Brain pericyte (primary cell): ENCODE data around the gene AKAP13.
"Not testable (repeated sequence)": the region's sequence is repeated elsewhere in the genome, so short reads cannot be mapped to it uniquely, and the experiment has no call there.

Source experiments
- DNase-seq: peaks from one replicate; pipeline ENCODE4 v3.0.0-alpha.2; 2012; ENCODE audit warnings: low read depth, low spot score

AKAP13 gene

GRCh38 chr15:85786781-85787114 lies 406.3 kb downstream of the AKAP13 start:
- DNase-seq: no peak

GRCh38 chr15:85788771-85789495 lies 408.5 kb downstream of the AKAP13 start:
- no peak for DNase-seq

GRCh38 chr15:85789496-85789875 lies 409.1 kb downstream of the AKAP13 start:
- no peak for DNase-seq

DNA sequence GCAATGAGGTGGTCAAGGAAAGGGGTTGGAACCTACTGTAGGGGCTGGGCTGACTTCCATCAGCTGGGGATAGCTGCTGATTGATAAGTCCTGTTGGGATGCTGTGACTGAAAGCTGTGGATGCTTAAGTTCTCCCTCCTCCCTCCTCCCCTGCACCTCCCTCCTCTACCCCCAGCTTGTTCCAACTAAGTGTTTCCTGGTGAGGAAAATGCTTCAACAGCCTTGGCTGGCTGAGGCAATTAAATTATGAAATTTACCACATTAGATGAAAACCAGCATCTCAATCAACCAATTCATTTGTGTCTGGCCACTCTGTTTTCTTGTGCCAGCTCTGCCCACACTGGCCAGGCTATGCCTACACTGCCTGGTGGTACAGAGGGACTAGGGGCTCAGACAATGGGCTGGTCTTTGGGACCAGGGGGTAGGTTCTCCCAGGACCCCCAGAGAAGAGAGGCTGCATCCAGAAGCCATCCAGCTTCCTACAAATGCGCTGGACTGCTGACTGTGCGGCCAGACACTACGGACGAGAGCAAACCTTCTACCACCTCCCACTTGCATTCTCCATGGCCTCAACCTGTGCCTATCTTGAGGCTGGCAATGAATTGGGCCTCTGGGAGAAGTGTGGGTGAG lies 411.8 kb downstream of the AKAP13 start:
- no peak for DNase-seq

- no peak for DNase-seq
These were observed 412.6 kb downstream of the AKAP13 start for GRCh38 chr15:85792912-85793590.

DNA sequence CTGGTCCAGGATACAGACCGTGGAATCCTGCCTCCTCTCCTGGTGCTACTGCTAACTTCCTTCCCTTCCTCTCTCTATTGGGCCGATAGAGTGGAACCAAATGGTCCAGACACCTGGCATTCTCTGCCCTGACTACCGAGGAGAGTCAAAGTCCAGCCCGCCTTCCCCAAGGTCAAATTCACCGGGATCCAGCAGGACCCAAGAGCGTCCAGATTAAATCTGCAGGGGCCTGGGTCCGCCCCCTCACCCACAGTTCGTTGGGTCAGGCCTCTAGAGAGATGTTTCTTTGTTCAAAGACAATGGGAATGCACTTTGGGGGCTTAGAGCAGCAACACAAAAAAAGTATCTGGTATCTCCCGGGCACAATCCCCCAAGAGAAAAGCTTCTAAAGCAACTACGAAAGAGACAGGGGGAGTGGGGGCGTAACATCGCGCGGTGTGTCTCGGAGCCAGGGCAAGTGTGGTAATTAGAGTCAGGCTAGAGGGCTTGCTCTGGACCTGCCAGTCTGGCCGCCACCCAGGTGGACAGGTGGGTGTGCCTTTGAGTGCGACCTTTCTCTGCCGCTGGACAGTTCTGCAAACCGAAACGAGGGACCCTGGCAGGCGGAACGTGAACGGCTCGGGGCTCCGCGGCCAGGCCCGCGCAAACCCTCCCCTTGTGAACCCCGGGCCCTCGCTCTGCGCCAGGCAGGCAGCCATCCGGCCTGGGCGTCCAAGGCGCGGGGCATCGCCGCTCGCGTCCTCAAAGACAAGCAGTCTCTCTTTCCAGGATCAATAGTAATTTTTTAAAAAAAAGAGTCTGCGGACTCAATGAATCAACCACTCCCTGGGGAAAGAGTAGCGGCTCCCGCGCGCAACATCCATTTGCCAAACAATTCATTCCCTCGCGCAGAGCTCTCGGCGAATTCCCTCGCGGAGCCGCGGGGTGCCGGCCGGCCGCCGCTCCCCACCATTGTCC lies 413.5 kb downstream of the AKAP13 start:
- DNase-seq: no peak

DNA sequence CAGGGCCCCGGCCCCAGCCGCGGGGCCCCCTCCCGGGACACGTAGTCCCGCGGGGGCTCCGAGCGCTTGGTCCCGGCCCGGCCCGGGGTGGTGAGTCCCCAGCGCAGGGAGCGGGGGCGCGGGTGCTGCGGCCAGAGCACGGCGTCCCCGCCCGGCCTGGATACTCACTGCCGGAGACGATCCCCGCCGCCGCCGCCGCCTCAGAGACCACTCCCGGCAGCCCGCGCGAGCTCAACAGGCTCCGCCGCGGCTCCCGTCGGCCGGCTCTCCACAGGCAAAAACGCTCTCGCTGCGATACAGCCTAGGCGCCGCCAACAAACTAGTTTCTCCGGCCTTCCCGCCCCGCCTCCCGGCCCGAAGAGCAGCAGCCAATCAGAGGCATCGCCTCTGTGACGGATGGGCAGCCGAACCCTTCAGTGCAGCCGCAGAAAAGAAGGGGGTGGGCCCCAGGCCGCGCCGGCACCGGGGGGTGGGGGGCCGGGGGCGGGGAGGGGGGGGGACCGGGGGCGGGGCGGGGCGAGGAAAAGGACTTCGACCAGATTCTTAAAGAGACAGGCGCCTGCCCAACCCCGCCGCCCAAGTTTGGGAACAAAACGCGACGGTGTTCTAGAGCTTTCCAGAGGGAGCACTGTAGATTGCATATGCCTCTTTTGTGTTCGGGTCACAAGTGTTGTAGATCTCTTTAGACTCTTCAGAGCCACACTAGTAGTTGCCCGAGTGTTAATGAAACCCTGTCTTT lies 414.4 kb downstream of the AKAP13 start, which contains the start of gene KLHL25:
Gene KLHL25, minus strand, starts transcription at position 328 of the 739 bp plus-strand sequence. CDS start 25,115 bp downstream, outside the sequence.
- peak; percentile 77 for DNase-seq

- DNase-seq: no peak
These were observed 415.2 kb downstream of the AKAP13 start for GRCh38 chr15:85795337-85796305.

GRCh38 chr15:85796371-85796770 lies 416.0 kb downstream of the AKAP13 start:
- DNase-seq: not testable (repeated sequence)
